HFFc6 (cell line): ENCODE measurements around the gene C15orf39. TPM values are rescaled to one million over a fixed set of nuclear protein-coding genes. Genes with fewer than 3 reads are reported as not detected.

Experiments used
- DNase-seq: peaks from one replicate; pipeline ENCODE4 v3.0.0-alpha.2; 2018
- H3K27ac Mint-ChIP-seq: 2 replicates; pipeline ENCODE4 v1.8.0; 2020; ENCODE audit warnings: mild to moderate bottlenecking, mixed read lengths
- H3K27me3 Mint-ChIP-seq: 2 replicates; pipeline ENCODE4 v1.8.0; 2021; ENCODE audit warnings: mild to moderate bottlenecking, moderate library complexity, mixed read lengths; ENCODE audit not compliant: insufficient read depth
- H3K36me3 Mint-ChIP-seq: 2 replicates; pipeline ENCODE4 v1.8.0; 2021; ENCODE audit warnings: low read depth, mixed read lengths
- H3K4me1 Mint-ChIP-seq: 2 replicates; pipeline ENCODE4 v1.8.0; 2020; ENCODE audit warnings: low read depth, mixed read lengths
- H3K4me3 Mint-ChIP-seq: 2 replicates; pipeline ENCODE4 v1.8.0; 2020; ENCODE audit warnings: mild to moderate bottlenecking, moderate library complexity, mixed read lengths
- H3K9me3 Mint-ChIP-seq: 2 replicates; pipeline ENCODE4 v1.8.0; 2020; ENCODE audit warnings: mild to moderate bottlenecking, mixed read lengths
- CTCF ChIP-seq: fragments of 200-600 bp; sonication (generic); IDR thresholded peaks from 2 replicates; pipeline ENCODE4 v1.5.0; 2021; ENCODE audit warnings: antibody characterized with exemption, mild to moderate bottlenecking
- total RNA-seq, 6 experiments: library from RNA; stranded (reverse); fragmentation: NEBNext Ultra II Directional; extraction: Animal tissue kit (Norgen Biotek cat#: 25700); gene quantifications; 2 replicates in 1 of 6; 3 replicates in 5 of 6; pipeline ENCODE4 v1.2.3, GENCODE V29; 2021

The C15orf39 gene
- total RNA-seq, 6 experiments from 2014 or later = 8.8 to 14.8 (median 12.0) TPM

GRCh38 chr15:75228787-75229186 lies 27.1 kb downstream of the C15orf39 start:
- no peaks in the 10 kb centered on the region for H3K9me3 Mint-ChIP-seq
- peaks cover 43% of the 10 kb centered on the region for H3K27me3 Mint-ChIP-seq
- no peak overlapping the region for H3K4me3 Mint-ChIP-seq
- H3K27ac Mint-ChIP-seq = no peak overlapping the region
- no peak for TF ChIP-seq CTCF
- DNase-seq = no peak
- peaks cover 6% of the 10 kb centered on the region; the same call in 1 of the 2 replicates for H3K4me1 Mint-ChIP-seq
- no peaks in the 10 kb centered on the region for H3K36me3 Mint-ChIP-seq

GRCh38 chr15:75229191-75230015 lies 27.7 kb downstream of the C15orf39 start:
- Mint-ChIP-seq H3K4me3 (no peak overlapping the region), H3K27ac (no peak overlapping the region), H3K27me3 (peaks cover 39% of the 10 kb centered on the region), H3K9me3 (no peaks in the 10 kb centered on the region), H3K36me3 (no peaks in the 10 kb centered on the region), H3K4me1 (peaks cover 6% of the 10 kb centered on the region; the same call in 1 of the 2 replicates)
- peak; percentile 42 for DNase-seq
- TF ChIP-seq CTCF = no peak

GRCh38 chr15:75230016-75230343 lies 28.3 kb downstream of the C15orf39 start:
- Mint-ChIP-seq H3K27me3 (peaks cover 36% of the 10 kb centered on the region), H3K27ac (no peak overlapping the region), H3K36me3 (no peaks in the 10 kb centered on the region), H3K4me1 (peaks cover 6% of the 10 kb centered on the region; the same call in 1 of the 2 replicates), H3K4me3 (no peak overlapping the region), H3K9me3 (no peaks in the 10 kb centered on the region)
- no peak for DNase-seq
- TF ChIP-seq CTCF = no peak

- no peak for DNase-seq
- no peak overlapping the region for H3K4me3 Mint-ChIP-seq
- no peak for TF ChIP-seq CTCF
- H3K4me1 Mint-ChIP-seq = peaks cover 6% of the 10 kb centered on the region; the same call in 1 of the 2 replicates
- H3K36me3 Mint-ChIP-seq = no peaks in the 10 kb centered on the region
- H3K9me3 Mint-ChIP-seq = no peaks in the 10 kb centered on the region
- no peak overlapping the region for H3K27ac Mint-ChIP-seq
- H3K27me3 Mint-ChIP-seq = peaks cover 36% of the 10 kb centered on the region
These were observed 29.1 kb downstream of the C15orf39 start for GRCh38 chr15:75230551-75231371.

GRCh38 chr15:75231836-75232235 lies 30.2 kb downstream of the C15orf39 start:
- Mint-ChIP-seq H3K9me3 (no peaks in the 10 kb centered on the region), H3K27ac (no peak overlapping the region), H3K27me3 (peaks cover 38% of the 10 kb centered on the region), H3K36me3 (no peaks in the 10 kb centered on the region), H3K4me3 (no peak overlapping the region), H3K4me1 (peaks cover 6% of the 10 kb centered on the region; the same call in 1 of the 2 replicates)
- TF ChIP-seq CTCF = no peak
- no peak for DNase-seq
